Stimulated activated CD8-positive, alpha-beta memory T cell treated with anti-CD3 and anti-CD28 coated beads, Interleukin-4, amount 100 ng/mL, for 48 hours (primary cell): ENCODE data around the gene NAV2.
"Not testable (repeated sequence)": the region's sequence is repeated elsewhere in the genome, so short reads cannot be mapped to it uniquely, and the experiment has no call there.

Experiments used
- DNase-seq: peaks from one replicate; pipeline ENCODE4 v3.0.0-alpha.2; 2020

Gene NAV2

GRCh38 chr11:19912115-19912957, 199.7 kb downstream of the NAV2 start:
- no peak for DNase-seq

- DNase-seq = no peak
These were observed 200.6 kb downstream of the NAV2 start for GRCh38 chr11:19912958-19913892.

GRCh38 chr11:19913893-19914249, 201.2 kb downstream of the NAV2 start:
- DNase-seq = no peak

- DNase-seq = no peak
These were observed 203.2 kb downstream of the NAV2 start for GRCh38 chr11:19915808-19916207.

GRCh38 chr11:19917069-19917468, 204.4 kb downstream of the NAV2 start:
- no peak for DNase-seq

- DNase-seq = no peak
These were observed 205.8 kb downstream of the NAV2 start for GRCh38 chr11:19918302-19919049.

GRCh38 chr11:19919050-19919561, 206.5 kb downstream of the NAV2 start:
- DNase-seq = no peak

GRCh38 chr11:19920982-19921381, 208.3 kb downstream of the NAV2 start:
- no peak for DNase-seq

- no peak for DNase-seq
These were observed 209.5 kb downstream of the NAV2 start for GRCh38 chr11:19921976-19922688.

GRCh38 chr11:19922689-19923035, 210.0 kb downstream of the NAV2 start:
- no peak for DNase-seq

- no peak for DNase-seq
These were observed 211.0 kb downstream of the NAV2 start for GRCh38 chr11:19923626-19924025.

GRCh38 chr11:19924311-19924710, 211.7 kb downstream of the NAV2 start:
- no peak for DNase-seq

GRCh38 chr11:19924716-19925115, 212.1 kb downstream of the NAV2 start:
- no peak for DNase-seq

- DNase-seq = not testable (repeated sequence)
These were observed 214.8 kb downstream of the NAV2 start for GRCh38 chr11:19927403-19927802.

GRCh38 chr11:19929147-19929546, 216.5 kb downstream of the NAV2 start:
- no peak for DNase-seq

GRCh38 chr11:19929655-19930054, 217.0 kb downstream of the NAV2 start:
- DNase-seq = no peak

GRCh38 chr11:19931141-19931770, 218.6 kb downstream of the NAV2 start:
- no peak for DNase-seq

GRCh38 chr11:19931771-19932369, 219.2 kb downstream of the NAV2 start:
- no peak for DNase-seq

- no peak for DNase-seq
These were observed 220.6 kb downstream of the NAV2 start for GRCh38 chr11:19933132-19933735.

GRCh38 chr11:19933801-19934488, 221.3 kb downstream of the NAV2 start:
- no peak for DNase-seq
